SK-N-SH (cell line): ENCODE measurements around the gene GPNMB. TPM values are rescaled to one million over a fixed set of nuclear protein-coding genes. Genes with fewer than 3 reads are reported as not detected.

ENCODE experiments used
- CTCF ChIA-PET: fragments of 300-600, 350-600 bp; formaldehyde crosslinking; extraction: SDS; loops from one replicate; lab custom pipeline; 2021; lab: Yijun Ruan, JAX
- POLR2A ChIA-PET: fragments of 350-600 bp; sonication (Branson Sonifier 250); formaldehyde crosslinking; extraction: SDS; loops from one replicate; lab custom pipeline; 2020; ENCODE audit warnings: antibody characterized with exemption, inconsistent platforms; lab: Yijun Ruan, JAX
- DNase-seq: peaks from one replicate; pipeline ENCODE4 v3.0.0; 2012
- H2AFZ ChIP-seq: fragments of 200-600 bp; sonication (generic); 2 replicates; pipeline ENCODE4 v1.8.1; 2016; ENCODE audit warnings: antibody characterized with exemption, mild to moderate bottlenecking, low read depth
- H3F3A ChIP-seq: fragments of 200-600 bp; sonication (generic); replicated peaks from 2 replicates; pipeline ENCODE3; 2016; ENCODE audit warnings: antibody characterized with exemption, mild to moderate bottlenecking; ENCODE audit not compliant: insufficient read depth
- H3K27ac ChIP-seq, 2 experiments: fragments of 200-500 bp in 1 of 2; fragments of 200-600 bp in 1 of 2; sonication (Bioruptor generic) in 1 of 2; sonication (generic), shearing (Covaris generic) in 1 of 2; 2 replicates each; pipeline versions ENCODE4 v1.5.1 to v1.6.1; 2014 to 2016; ENCODE audit warnings: low read depth in 2 of 2, inconsistent platforms in 1 of 2, low read length in 1 of 2, mild to moderate bottlenecking in 1 of 2, mixed read lengths in 1 of 2
- H3K27me3 ChIP-seq: fragments of 200-600 bp; sonication (generic), shearing (Covaris generic); 2 replicates; pipeline ENCODE4 v1.6.1; 2016; ENCODE audit warnings: mixed run types; ENCODE audit not compliant: insufficient read depth
- H3K36me3 ChIP-seq, 2 experiments: fragments of 200-500 bp in 1 of 2; fragments of 200-600 bp in 1 of 2; sonication (Bioruptor generic) in 1 of 2; sonication (generic) in 1 of 2; replicated peaks in 1 of 2; 2 replicates each; pipeline versions ENCODE3 to v1.5.1; 2014 to 2016; ENCODE audit warnings: low read length in 1 of 2, mild to moderate bottlenecking in 1 of 2; ENCODE audit not compliant: insufficient read depth in 2 of 2, control insufficient read depth in 1 of 2
- H3K4me1 ChIP-seq, 2 experiments: fragments of 200-500 bp in 1 of 2; fragments of 200-600 bp in 1 of 2; sonication (Bioruptor generic) in 1 of 2; sonication (generic), shearing (Covaris generic) in 1 of 2; 2 replicates each; pipeline versions ENCODE4 v1.5.1 to v1.6.1; 2014 to 2016; ENCODE audit warnings: low read depth in 1 of 2, low read length in 1 of 2, mixed run types in 1 of 2; ENCODE audit not compliant: insufficient read depth in 2 of 2, control insufficient read depth in 1 of 2
- H3K4me2 ChIP-seq: fragments of 200-600 bp; sonication (generic), shearing (Covaris generic); 2 replicates; pipeline ENCODE4 v1.6.1; 2017; ENCODE audit warnings: mixed run types
- H3K4me3 ChIP-seq, 2 experiments: fragments of 200-500 bp in 1 of 2; fragments of 200-600 bp in 1 of 2; sonication (Bioruptor generic) in 1 of 2; sonication (generic), shearing (Covaris generic) in 1 of 2; 2 replicates each; pipeline versions ENCODE4 v1.5.1 to v1.8.1; 2014 to 2016; ENCODE audit warnings: low read depth in 2 of 2, inconsistent platforms in 1 of 2, low read length in 1 of 2, mild to moderate bottlenecking in 1 of 2, mixed read lengths in 1 of 2, moderate library complexity in 1 of 2
- H3K79me2 ChIP-seq: fragments of 200-600 bp; sonication (generic); 2 replicates; pipeline ENCODE4 v1.8.1; 2017; ENCODE audit warnings: mild to moderate bottlenecking; ENCODE audit not compliant: insufficient read depth
- H3K9ac ChIP-seq: fragments of 200-600 bp; sonication (generic); 2 replicates; pipeline ENCODE4 v1.6.1; 2017; ENCODE audit warnings: mixed run types
- H3K9me2 ChIP-seq: fragments of 200-600 bp; sonication (generic); 2 replicates; pipeline ENCODE4 v1.6.1; 2017; ENCODE audit warnings: mixed run types
- H3K9me3 ChIP-seq: fragments of 200-600 bp; sonication (generic); 2 replicates; pipeline ENCODE4 v1.6.1; 2017; ENCODE audit warnings: mixed run types, mild to moderate bottlenecking, moderate library complexity
- H4K20me1 ChIP-seq: fragments of 200-600 bp; sonication (generic); 2 replicates; pipeline ENCODE4 v1.6.1; 2017; ENCODE audit warnings: mild to moderate bottlenecking, mixed run types; ENCODE audit not compliant: insufficient read depth
- CTCF ChIP-seq: fragments of 200-600 bp; sonication (generic); IDR thresholded peaks from 2 replicates; pipeline ENCODE4 v1.6.1; 2017; ENCODE audit warnings: antibody characterized with exemption, mild to moderate bottlenecking, moderate library complexity
- ELF1 ChIP-seq: IDR thresholded peaks from 2 replicates; pipeline ENCODE4 v1.4.0; 2012
- FOSL2 ChIP-seq: IDR thresholded peaks from 2 replicates; pipeline ENCODE4 v1.4.0; 2012; ENCODE audit warnings: low read depth, mild to moderate bottlenecking, moderate library complexity, borderline replicate concordance
- RAD21 ChIP-seq: IDR thresholded peaks from 2 replicates; pipeline ENCODE4 v1.6.1; 2012; ENCODE audit warnings: mild to moderate bottlenecking, low read length
- RCOR1 ChIP-seq: fragments of 150-350 bp; IDR thresholded peaks from 2 replicates; pipeline ENCODE4 v1.6.1; 2017; ENCODE audit warnings: antibody characterized with exemption, low read length
- REST ChIP-seq: IDR thresholded peaks from 2 replicates; pipeline ENCODE4 v1.6.1; 2012; ENCODE audit warnings: mild to moderate bottlenecking, low read depth, low read length, moderate library complexity
- SMC3 ChIP-seq: IDR thresholded peaks from 2 replicates; pipeline ENCODE4 v1.6.1; 2012; ENCODE audit warnings: low read depth, low read length, improper control_type of control experiment
- WGBS: methylation state at CpG from one replicate; pipeline ENCODE4 v1.1.6; 2017; ENCODE audit warnings: low lambda C conversion rate; 5-methylcytosine and 5-hydroxymethylcytosine counted together
- polyA plus RNA-seq, 3 experiments: library from polyadenylated mRNA; depleted of rRNA; stranded (reverse); fragments of >200 nt; gene quantifications; 2 replicates each; pipeline ENCODE4 v1.2.3, GENCODE V29; 2012
- TF ChIP-seq, protein P1 (sequence below): IDR thresholded peaks from 2 replicates; pipeline ENCODE4 v1.4.0; 2012; ENCODE audit warnings: low read depth

GPNMB gene
- polyA plus RNA-seq, 1 of the 3 experiments (the other 2 are of a cell fraction) = 13.8 TPM

DNA sequence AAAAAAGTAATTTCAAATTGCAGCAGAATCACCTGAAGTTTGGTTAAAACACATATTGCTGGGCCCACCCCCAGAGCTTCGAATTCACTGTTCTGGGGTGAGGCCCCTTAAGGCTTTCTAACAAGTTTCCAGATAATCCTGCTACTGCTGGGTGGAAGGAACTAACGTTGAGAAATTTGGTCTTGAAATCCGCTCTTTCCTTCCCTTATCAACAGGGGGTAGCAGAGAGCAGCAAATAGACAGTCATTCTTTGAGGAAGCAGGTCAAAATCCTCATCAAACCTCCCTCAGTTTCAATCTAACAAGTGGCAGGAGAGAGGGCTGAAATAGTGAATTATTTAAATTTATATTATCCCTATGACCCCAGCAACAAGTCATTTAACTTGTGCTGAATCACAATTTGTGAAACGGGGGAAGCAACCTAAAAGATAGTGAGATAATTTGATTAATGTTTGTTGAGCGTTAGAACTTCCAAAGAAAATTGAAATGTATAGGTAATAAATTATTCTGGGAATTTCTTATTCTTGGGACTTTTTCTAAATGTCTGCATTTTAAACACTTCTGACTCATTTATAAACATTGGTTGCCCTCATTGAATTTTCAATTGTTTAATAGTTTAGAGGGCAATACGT, 30.9 kb downstream of the GPNMB start:
- H4K20me1 ChIP-seq = no peaks in the 10 kb centered on the region
- H3K9ac ChIP-seq = no peak overlapping the region
- no peak overlapping the region for H2AFZ ChIP-seq
- no peaks in the 10 kb centered on the region for H3K27me3 ChIP-seq
- 35% methylated on average over 6 of the region's 6 CpGs for WGBS
- H3K4me3 ChIP-seq = no peak overlapping the region
- no peaks in the 10 kb centered on the region for H3F3A ChIP-seq
- TF ChIP-seq SMC3 (peak; percentile 81), FOSL2 (no peak), CTCF (peak; percentile 97), RAD21 (peak; percentile 95)
- H3K4me1 ChIP-seq = peaks cover 5 to 9% of the 10 kb centered on the region in 2 experiments
- H3K4me2 ChIP-seq = no peak overlapping the region
- ChIA-PET POLR2A (interaction anchor here (0.6 kb wide), 2 partner anchors 17 to 214 kb away, joined by 3 read pairs; no protein-coding TSS in a partner anchor), CTCF (interaction anchor here (0.6 to 18.9 kb wide), 41 partner anchors 11 to 269 kb away, joined by 3 to 359 read pairs (median 4); partner anchors contain the start of genes GPNMB, MALSU1 and NUP42)
- no peak overlapping the region for H3K27ac ChIP-seq
- peak; percentile 75 for DNase-seq
- H3K9me3 ChIP-seq = no peaks in the 10 kb centered on the region
- H3K36me3 ChIP-seq = no peaks in the 10 kb centered on the region
- no peaks in the 10 kb centered on the region for H3K79me2 ChIP-seq
- H3K9me2 ChIP-seq = no peaks in the 10 kb centered on the region

GRCh38 chr7:23279819-23280525, 33.4 kb downstream of the GPNMB start:
- no peaks in the 10 kb centered on the region for H3K27me3 ChIP-seq
- H3K9me3 ChIP-seq = no peaks in the 10 kb centered on the region
- H3K9me2 ChIP-seq = no peaks in the 10 kb centered on the region
- H3F3A ChIP-seq = no peaks in the 10 kb centered on the region
- no peaks in the 10 kb centered on the region for H3K79me2 ChIP-seq
- no peaks in the 10 kb centered on the region for H3K36me3 ChIP-seq
- DNase-seq = no peak
- H3K9ac ChIP-seq = no peak overlapping the region
- H3K4me3 ChIP-seq = no peak overlapping the region
- ChIA-PET CTCF (interaction anchor here (0.8 to 18.9 kb wide), 5 partner anchors 14 to 267 kb away, joined by 3 to 359 read pairs (median 3); no protein-coding TSS in a partner anchor), POLR2A (no interaction called here)
- no peak overlapping the region for H3K4me2 ChIP-seq
- H2AFZ ChIP-seq = no peak overlapping the region
- WGBS = 92% methylated on average over 2 of the region's 2 CpGs
- no peak for TF ChIP-seq RCOR1
- TF ChIP-seq, protein P1, sequence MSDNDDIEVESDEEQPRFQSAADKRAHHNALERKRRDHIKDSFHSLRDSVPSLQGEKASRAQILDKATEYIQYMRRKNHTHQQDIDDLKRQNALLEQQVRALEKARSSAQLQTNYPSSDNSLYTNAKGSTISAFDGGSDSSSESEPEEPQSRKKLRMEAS = no peak
- TF ChIP-seq ELF1 = no peak
- no peak for TF ChIP-seq REST
- no peak overlapping the region for H3K27ac ChIP-seq
- H4K20me1 ChIP-seq = no peaks in the 10 kb centered on the region
- H3K4me1 ChIP-seq = no peaks in the 10 kb centered on the region
